Astrocyte (in vitro differentiated cells and primary cell): Measurements from ENCODE around the gene SPTLC2.

Source experiments
- CTCF ChIP-seq: IDR thresholded peaks from 2 replicates; pipeline ENCODE4 v1.5.1; 2011; ENCODE audit warnings: low read depth, mild to moderate bottlenecking, inconsistent platforms, low read length, moderate library complexity; ENCODE audit not compliant: insufficient read depth
- EZH2 ChIP-seq: IDR thresholded peaks from 2 replicates; pipeline ENCODE4 v1.6.1; 2012; ENCODE audit warnings: mild to moderate bottlenecking, low read length, inconsistent platforms; ENCODE audit not compliant: insufficient read depth

- no peak for TF ChIP-seq CTCF
- TF ChIP-seq EZH2 = no peak
These were observed 31.4 kb upstream of the SPTLC2 start for GRCh38 chr14:77647853-77648252.
